Lower leg skin (tissue), 4 donors: Measurements from ENCODE around the gene ARHGEF10L. TPM values are rescaled to one million over a fixed set of nuclear protein-coding genes. Genes with fewer than 3 reads are reported as not detected.

Experiments used
- DNase-seq, 2 donors: peaks; one replicate each; pipeline ENCODE4 v3.0.0-alpha.2; 2019; ENCODE audit warnings: low spot score in 2 of 2
- H3K4me3 ChIP-seq: fragments of 200-600 bp; sonication (generic); 2 replicates; pipeline ENCODE4 v1.5.1; 2017; ENCODE audit warnings: mild to moderate bottlenecking, low read depth; ENCODE audit not compliant: poor library complexity, severe bottlenecking
- CTCF ChIP-seq, 3 donors: fragments of 450-650 bp; IDR thresholded peaks; one replicate each; pipeline ENCODE4 v1.5.1; 2016; ENCODE audit warnings: antibody characterized with exemption in 3 of 3, mild to moderate bottlenecking in 3 of 3, moderate library complexity in 2 of 3
- POLR2A ChIP-seq, 2 donors: fragments of 450-650 bp; IDR thresholded peaks; one replicate each; pipeline ENCODE4 v1.6.1; 2016 to 2017; ENCODE audit warnings: antibody characterized with exemption in 2 of 2, mild to moderate bottlenecking in 1 of 2, moderate library complexity in 1 of 2
- WGBS, 2 donors: methylation state at CpG; one replicate each; pipeline ENCODE4 v1.1.5; 2018; 5-methylcytosine and 5-hydroxymethylcytosine counted together
- intact Hi-C: fragments of 100-400 bp; cut with DNase I; formaldehyde crosslinking; loops from one replicate; pipeline ENCODE4 v1.15.0; 2023; ENCODE audit warnings: low total_unique reads
- total RNA-seq, 4 donors: library from RNA; depleted of rRNA; stranded (reverse); fragments of >200 nt; gene quantifications; one replicate each; pipeline ENCODE4 v1.1.0, GENCODE V29; 2016

Gene ARHGEF10L
- total RNA-seq, 4 donors from 2014 or later = 95.1 to 125 (median 114) TPM

- TF ChIP-seq CTCF (IDR thresholded peaks at IDR 0.05) (no peak), POLR2A (IDR thresholded peaks at IDR 0.05) (no peak)
- DNase-seq = no peak
- intact Hi-C loops = no loop called here
- 52 to 53% methylated on average over 11 of the region's 11 CpGs for WGBS, 2 donors
- no peak overlapping the region for H3K4me3 ChIP-seq
Measured at GRCh38 chr1:17582124-17582774, 42.8 kb downstream of the ARHGEF10L start.

DNA sequence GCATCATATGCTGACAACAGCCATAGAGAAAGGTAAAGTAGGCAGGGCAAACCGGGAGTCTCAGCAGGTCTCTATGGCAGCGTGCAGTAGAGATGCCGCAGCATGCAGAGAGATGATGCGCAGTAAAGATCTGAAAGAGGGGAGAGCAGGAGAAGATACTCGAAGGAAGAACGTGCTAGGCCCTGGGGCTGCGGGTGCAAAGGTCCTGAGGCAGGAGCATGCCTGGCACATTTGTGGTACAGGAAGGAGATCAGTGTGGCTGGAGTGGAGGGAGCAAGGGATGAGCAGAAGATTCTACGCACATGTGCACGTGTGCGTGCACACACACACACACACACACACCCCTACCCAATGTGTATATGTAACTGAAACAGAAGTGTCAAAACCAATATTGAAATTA lies 45.0 kb downstream of the ARHGEF10L start:
- TF ChIP-seq CTCF (IDR thresholded peaks at IDR 0.05) (no peak), POLR2A (IDR thresholded peaks at IDR 0.05) (no peak)
- no peak for DNase-seq
- no peak overlapping the region for H3K4me3 ChIP-seq
- intact Hi-C loops = no loop called here
- WGBS, 2 donors = 93 to 95% methylated on average over 10 of the region's 10 CpGs

DNA sequence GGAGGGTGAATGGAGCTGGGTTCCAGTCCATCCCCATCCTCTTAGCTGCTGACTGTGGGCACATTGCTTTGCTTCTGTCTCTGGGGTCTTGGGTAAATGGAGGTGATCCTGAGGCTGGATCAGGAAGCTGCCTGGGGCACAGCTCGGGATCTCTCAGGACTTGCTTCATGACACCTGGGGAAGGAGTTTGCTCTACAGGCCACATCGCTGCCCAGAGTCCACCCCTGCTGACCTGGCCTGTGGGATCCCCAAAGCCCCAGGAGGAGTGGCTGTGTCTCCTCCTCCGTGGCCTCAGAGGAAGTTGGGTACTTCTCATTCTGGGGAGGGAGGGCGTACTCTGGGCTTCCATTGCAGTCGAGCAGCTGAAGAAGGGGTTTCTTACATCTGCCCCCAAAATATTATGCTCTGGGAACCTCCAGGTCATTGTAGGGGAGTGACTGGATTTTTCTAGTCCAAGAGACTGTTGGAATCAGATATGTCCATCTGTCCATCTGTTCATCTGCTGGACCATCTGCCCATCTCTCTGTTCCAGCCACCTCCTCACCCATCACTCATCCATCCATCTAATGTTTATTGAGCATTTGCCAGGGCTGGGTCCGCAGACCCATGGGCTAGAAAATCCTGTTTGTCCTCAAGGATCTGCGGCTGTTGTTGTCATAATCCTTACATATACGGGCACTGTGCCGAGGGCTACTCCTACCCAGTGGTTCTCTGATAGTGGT lies 45.9 kb downstream of the ARHGEF10L start:
- DNase-seq = no peak
- intact Hi-C loops = no loop called here
- WGBS, 2 donors = 81 to 83% methylated on average over 9 of the region's 9 CpGs
- no peak overlapping the region for H3K4me3 ChIP-seq
- TF ChIP-seq CTCF (IDR thresholded peaks at IDR 0.05) (no peak), POLR2A (IDR thresholded peaks at IDR 0.05) (no peak)

DNA sequence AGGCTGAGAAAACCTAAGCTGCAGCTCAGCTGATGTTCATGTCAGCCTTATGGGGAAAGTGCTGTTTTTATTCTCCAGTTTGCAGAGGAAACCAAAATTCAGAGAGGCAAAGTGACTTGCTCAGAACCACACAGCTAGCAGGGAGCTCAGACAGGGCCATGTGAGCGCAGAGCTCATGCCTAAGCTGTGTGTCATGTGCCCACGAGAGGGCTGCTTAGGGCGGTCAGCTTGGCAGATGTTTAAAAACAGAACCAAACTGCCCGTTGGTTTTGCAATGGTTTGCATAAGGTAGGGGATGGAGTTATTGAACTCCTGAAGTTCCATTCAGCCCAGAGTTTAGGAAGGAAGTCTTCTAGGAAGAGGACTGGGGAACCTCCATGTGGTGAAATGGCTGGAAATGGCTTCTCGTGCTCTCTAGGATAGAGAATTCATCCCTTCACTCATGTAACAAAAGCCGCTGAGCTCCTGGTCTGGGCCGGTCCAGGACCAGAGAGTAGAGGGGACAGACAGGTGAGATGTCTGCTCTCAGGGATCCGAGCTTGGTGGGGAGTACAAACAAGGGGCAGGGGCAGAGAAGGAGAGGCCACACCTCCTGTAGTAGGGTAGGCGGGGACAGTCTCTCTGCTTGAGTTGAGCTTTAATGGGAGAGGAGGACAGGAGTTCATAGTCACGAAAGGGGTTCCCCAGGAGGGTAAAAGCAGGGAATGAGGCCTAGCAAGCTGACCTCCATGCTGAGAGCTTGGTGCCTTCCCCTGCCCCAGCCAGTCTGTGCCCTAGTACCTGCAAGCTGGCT lies 46.9 kb downstream of the ARHGEF10L start:
- TF ChIP-seq POLR2A (IDR thresholded peaks at IDR 0.05) (no peak), CTCF (IDR thresholded peaks at IDR 0.05) (no peak)
- H3K4me3 ChIP-seq = no peak overlapping the region
- DNase-seq = no peak
- intact Hi-C loops = no loop called here
- 68 to 79% methylated on average over 10 of the region's 10 CpGs for WGBS, 2 donors

DNA sequence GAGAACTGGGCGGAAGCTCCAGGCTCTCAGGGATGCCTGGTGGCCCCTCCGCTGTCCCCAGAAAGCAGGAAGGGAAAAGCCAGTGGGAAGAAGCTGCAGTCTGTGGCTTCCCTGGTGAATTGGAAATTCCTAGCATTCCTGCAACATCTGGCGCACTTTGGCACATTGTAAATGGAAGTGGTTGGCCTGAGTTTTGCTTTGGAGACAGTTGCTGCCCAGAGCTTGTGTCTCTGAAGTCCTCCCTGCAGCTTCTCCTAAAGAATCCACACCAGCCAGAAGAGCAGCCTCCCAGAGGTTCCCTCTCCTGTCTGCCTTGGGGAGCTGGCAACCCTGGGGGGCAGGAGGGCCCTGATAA lies 48.2 kb downstream of the ARHGEF10L start:
- DNase-seq = no peak
- TF ChIP-seq POLR2A (IDR thresholded peaks at IDR 0.05) = no peak
- TF ChIP-seq CTCF (IDR thresholded peaks at IDR 0.05) = no peak
- no peak overlapping the region for H3K4me3 ChIP-seq
- WGBS, 2 donors = 38 to 45% methylated on average over 3 of the region's 3 CpGs
- intact Hi-C loops = no loop called here
